AG10803 (cell line): Measurements from ENCODE around the gene CDH5.
A peak's percentile ranks its signal among the peaks of the same experiment; 100 is the strongest.

Experiments used
- DNase-seq: peaks from one replicate; pipeline ENCODE4 v3.0.0; 2010; ENCODE audit warnings: low read depth
- H3K4me3 ChIP-seq: 2 replicates; pipeline ENCODE4 v1.5.1; 2011; ENCODE audit warnings: mild to moderate bottlenecking, low read length, control low read depth
- CTCF ChIP-seq: conservative IDR thresholded peaks from 2 replicates; pipeline ENCODE4 v1.5.1; 2011; ENCODE audit warnings: mild to moderate bottlenecking, low read length, control low read depth, inconsistent platforms

Gene CDH5

GRCh38 chr16:66354034-66354909 is 12.2 kb upstream of the CDH5 start:
- TF ChIP-seq CTCF: no peak
- no peak for DNase-seq
- H3K4me3 ChIP-seq: no peak overlapping the region

DNA sequence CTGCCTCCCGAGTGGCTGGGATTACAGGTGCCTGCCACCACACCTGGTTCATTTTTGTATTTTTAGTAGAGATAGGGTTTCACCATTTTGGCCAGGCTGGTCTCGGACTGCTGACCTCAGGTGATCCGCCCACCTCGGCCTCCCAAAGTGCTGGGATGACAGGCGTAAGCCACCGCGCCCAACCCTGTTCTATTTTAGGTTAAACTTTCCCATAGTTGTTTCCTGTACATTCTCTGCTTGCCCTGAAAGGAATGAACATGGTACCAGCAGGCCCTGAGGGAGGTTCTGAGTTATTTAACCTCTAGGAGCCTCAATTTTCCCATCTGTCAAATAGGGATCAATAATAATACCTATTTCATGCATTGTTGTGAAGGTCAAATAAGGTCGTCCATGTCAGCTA is 11.0 kb upstream of the CDH5 start:
- no peak for TF ChIP-seq CTCF
- DNase-seq: no peak
- no peak overlapping the region for H3K4me3 ChIP-seq

GRCh38 chr16:66357523-66357928 is 9.0 kb upstream of the CDH5 start:
- TF ChIP-seq CTCF: peak; percentile 79
- peak; percentile 83 for DNase-seq

DNA sequence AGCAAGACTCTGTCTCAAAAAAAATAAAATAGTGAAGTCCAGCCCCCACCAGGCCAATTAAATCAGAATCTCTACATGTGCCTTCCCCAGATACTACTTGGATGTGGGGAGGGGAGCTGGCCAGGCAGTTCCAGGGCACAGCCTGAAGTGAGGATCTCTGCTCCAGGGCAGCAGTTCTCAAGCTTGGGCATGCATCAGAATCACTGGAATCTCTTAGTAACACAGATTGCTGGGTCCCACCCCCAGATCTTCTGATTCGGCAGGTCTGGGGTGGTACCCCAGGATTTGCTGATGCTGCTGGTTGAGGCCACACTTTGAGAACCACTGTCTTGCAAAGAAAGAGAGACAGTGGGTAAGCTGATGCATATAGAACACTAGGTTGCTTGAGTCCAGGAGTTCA is 8.3 kb upstream of the CDH5 start:
- TF ChIP-seq CTCF: no peak
- no peak for DNase-seq
- H3K4me3 ChIP-seq: no peak overlapping the region

More at GRCh38 chr16:66357523-66357928, 9.0 kb upstream of the CDH5 start:
- H3K4me3 ChIP-seq: no peak overlapping the region

DNA sequence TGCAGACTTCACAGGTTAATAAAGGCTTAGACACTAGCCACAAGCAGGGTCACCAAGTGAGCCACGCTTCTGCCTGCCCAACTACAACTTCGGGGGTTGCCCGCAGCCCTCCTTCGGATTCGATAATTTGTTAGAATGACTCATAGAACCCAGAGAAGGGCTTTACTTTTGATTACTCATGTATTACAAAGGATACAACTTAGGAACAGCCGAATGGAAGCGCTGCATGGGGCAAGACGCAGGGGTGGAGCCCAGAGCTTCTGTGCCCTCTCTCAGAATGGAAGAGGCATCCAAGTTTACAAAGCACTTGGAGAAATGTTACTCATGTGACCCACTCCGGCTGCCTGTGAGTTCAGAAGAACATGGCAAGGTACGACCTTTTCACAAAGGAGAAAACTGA is 7.5 kb upstream of the CDH5 start:
- TF ChIP-seq CTCF: no peak
- no peak overlapping the region for H3K4me3 ChIP-seq
- DNase-seq: peak; percentile 58

- H3K4me3 ChIP-seq: no peak overlapping the region
- peak; percentile 25 for DNase-seq
- no peak for TF ChIP-seq CTCF
These were observed 6.5 kb upstream of the CDH5 start for GRCh38 chr16:66359811-66360608.
